T-helper 1 cell treated with Interleukin-12 subunit alpha and Interleukin-12 subunit beta and Interleukin-4 antibody, amounts not matched to agents 30 ng/mL and 1 ng/mL, for 36 hours (primary cell): Measurements from ENCODE around the gene SMAD6. TPM values are rescaled to one million over a fixed set of nuclear protein-coding genes. Genes with fewer than 3 reads are reported as not detected.

ENCODE experiments used
- intact Hi-C: fragments of 100-400 bp; cut with micrococcal nuclease; formaldehyde crosslinking; loops from one replicate; pipeline ENCODE4 v1.15.1; 2024
- total RNA-seq: library from RNA; stranded (reverse); gene quantifications from 2 replicates; pipeline ENCODE4 v1.2.3, GENCODE V29; 2022

Gene SMAD6
- total RNA-seq, 1 donor from 2014 or later = 0.37 TPM

- intact Hi-C loops = no loop called here
These were observed 84.9 kb downstream of the SMAD6 start for GRCh38 chr15:66786708-66787488.

- intact Hi-C loops = no loop called here
These were observed 85.4 kb downstream of the SMAD6 start for GRCh38 chr15:66787489-66787871.

GRCh38 chr15:66788024-66788423 lies 86.0 kb downstream of the SMAD6 start:
- intact Hi-C loops = no loop called here

DNA sequence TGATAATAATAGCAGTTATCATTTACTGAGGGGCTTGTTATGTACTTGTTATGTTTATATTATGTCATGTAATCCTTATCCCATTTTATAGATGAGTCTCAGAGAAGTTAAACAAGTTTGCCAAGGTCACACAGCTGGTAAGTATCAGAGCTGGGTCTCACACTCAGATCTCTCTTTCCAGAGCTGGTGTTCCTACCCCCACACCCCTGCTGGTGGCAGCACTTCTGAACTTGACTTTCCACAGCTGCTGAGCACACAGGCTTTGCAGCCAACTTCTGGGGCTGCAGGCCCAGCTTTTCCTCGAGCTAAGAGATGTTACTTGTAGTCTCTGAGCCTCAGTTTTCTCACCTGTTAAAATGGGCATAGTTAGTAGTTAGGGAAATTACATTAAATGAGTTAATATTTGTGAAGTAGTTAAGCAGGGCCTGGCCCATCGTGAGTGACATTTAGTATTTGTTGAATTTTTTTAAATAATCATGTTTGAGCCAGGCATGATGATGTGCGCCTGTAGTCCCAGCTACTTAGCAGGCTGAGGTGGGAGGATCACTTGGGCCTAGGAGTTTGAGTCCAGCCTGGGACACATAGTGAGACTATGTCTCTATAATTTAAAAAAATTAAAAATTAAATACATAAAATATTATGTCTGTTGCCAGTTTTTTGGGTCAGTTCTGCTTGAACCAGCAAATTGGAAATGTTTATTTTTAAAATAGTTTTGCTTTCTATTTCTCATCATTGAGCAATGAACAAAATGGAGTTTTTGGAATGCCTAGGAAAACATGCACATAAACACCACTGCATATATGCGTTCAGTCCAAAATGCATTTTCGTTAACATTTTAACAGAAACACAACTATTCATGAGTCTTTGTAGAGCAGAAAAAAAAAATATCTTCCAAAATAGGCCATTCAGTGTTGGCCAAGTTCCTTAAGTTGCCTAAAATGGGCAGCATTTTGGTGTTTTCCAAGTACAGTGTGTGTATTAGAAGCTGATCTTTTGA lies 87.3 kb downstream of the SMAD6 start:
- intact Hi-C loops = no loop called here

- intact Hi-C loops = no loop called here
These were observed 93.8 kb downstream of the SMAD6 start for GRCh38 chr15:66795851-66796250.

- intact Hi-C loops = no loop called here
These were observed 94.3 kb downstream of the SMAD6 start for GRCh38 chr15:66796343-66796742.

- intact Hi-C loops = no loop called here
These were observed 95.9 kb downstream of the SMAD6 start for GRCh38 chr15:66797921-66798320.

- intact Hi-C loops = no loop called here
These were observed 96.5 kb downstream of the SMAD6 start for GRCh38 chr15:66798426-66799061.

DNA sequence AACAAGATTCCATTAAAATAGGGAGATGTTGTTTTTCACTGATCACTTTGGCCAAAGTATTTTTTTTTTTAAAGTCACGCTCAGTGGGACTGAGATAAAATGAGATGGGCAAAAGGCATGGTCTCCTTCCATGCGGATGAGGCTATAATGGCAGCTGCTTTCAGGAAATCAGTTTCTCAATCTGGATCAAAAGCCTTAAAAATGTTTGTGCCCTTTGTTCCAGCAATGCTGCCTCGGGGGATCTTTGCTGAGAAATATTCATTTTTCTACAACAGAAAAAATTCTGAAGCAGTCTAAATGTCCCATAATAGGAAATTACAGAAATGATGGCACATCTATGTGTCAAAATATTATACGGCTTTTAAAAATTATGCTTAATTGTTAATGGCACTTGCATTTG lies 97.2 kb downstream of the SMAD6 start:
- intact Hi-C loops = no loop called here

GRCh38 chr15:66800584-66801235 lies 98.7 kb downstream of the SMAD6 start:
- intact Hi-C loops = no loop called here

GRCh38 chr15:66801266-66801665 lies 99.2 kb downstream of the SMAD6 start:
- intact Hi-C loops = no loop called here

DNA sequence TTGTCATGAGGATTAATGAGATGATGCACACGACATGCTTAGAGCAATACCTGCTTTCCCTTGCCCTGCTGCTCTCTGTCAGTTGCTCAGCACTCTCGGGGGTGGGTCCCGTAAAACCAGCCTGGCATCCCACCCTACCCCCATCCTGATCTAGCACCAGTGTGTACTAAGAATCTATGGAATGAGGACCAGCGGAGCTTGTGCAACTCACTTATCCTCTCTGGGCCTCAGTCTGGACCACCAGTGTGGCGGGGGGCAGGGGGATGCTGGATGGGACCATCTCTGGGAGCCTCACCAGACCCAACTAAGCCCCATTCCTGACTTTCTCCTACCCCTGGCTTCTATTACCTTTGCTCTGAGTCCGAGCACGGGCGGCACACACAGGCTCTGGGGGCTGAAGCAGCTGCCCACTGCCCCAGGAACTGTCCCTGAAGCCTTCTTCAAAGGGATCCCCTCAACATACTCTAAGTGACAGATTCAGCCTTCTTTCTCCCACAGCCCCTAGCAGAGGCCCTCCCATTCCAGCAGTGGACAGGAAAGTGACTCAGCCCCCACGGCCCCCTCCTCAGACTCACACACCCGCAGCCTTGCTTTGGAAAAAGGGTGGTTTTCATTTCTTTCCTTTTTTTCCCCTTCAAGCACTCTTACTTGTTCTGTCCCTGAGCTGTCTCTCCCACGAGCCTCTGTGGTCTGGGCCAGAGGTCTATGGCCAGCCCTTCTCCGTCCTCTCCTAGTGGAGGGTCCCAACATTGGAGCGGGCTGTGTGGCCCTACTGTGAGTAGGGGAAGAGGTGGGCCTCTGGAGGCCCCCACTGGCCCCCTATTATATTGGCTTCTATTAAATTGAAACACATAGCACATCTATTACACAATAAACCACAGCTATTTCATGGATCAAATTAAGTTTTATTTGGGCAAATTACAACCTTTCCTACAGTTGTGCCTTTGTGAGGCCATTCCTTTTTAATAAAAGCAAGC lies 100.3 kb downstream of the SMAD6 start:
- intact Hi-C loops = no loop called here

- intact Hi-C loops = no loop called here
These were observed 101.2 kb downstream of the SMAD6 start for GRCh38 chr15:66803182-66803729.

- intact Hi-C loops = no loop called here
These were observed 101.7 kb downstream of the SMAD6 start for GRCh38 chr15:66803749-66804148.

DNA sequence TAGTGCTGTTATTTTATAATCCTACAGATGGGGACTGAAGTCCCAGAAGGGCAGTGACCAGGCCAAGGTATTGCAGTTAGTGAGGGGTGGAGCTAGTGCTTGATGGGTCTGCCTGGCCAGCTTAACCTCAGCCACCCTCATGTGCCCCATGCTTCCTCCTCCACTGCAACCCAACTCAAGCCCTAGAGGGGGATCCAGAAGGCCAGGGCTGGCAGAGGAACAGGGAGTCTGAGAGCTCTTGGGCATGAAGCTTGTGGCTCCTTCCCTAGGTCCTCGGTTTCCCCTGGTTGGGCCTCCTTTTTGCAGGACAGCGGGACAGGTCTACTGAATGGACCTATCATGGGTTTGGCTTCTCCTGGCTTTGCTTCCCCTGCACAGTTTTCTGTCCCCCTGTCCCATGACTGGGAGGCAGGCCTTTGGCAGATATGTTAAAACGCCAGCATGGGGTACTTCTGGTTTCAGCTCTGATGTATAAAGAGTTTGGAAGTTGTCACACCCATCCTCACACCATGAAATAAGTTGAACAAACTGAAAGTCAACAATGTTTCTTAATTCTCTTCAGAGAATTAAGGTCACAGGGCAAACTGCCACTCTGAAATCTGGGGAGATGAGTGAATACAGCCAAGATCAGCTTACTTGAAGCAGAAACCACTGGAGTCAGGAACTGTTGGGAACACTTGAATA lies 103.3 kb downstream of the SMAD6 start:
- intact Hi-C loops = no loop called here

DNA sequence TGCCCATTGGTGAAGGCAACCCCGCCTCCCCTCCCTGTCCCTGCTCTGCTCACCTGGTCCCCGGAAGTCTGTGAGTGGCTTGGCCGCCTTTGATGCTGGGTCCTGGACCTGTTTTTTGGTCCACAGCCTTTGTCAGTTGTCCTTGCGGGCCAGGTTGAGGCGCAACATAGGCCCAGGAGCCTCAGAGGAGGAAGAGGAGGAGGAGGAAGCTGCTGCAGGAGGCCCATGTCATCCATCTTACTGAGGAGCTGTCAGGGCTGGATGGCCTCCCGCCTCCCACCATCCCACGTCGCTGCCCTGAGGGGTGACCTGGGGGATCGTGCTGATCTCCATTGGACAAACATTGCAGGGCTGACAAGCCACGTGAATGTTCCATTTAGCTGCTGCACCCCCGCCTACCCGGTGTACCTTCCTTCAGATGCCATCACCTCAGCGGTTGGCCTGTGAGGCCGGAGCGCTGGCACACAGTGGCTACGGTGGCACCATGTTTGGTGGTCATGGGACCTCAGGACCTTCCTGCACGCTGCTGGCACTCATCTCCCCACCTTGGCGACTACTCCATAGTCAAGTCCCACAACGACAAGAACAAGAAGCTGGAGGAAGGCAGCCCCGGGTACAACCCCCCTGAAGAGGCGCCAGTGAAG lies 106.3 kb downstream of the SMAD6 start:
- intact Hi-C loops = no loop called here

DNA sequence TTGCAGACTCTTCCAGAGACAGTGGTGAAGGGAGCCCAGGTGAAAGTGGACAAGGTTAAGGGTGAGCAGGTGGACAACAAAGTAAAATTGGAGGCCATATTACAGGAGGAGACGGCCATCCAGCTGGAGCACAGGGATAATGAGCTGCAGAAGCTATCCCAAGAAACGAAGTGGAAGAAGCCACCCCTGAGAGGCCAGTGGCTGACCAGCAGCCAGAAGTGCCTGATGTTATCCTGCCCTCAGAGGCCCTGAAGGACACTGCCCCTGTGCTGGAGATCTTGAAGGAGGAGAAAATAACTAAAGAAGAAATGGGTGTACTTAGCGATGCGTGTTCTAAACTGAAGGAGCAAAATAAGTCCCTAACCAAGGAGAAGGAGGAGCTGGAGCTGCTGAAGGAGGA lies 107.6 kb downstream of the SMAD6 start:
- intact Hi-C loops = no loop called here

- intact Hi-C loops = no loop called here
These were observed 113.3 kb downstream of the SMAD6 start for GRCh38 chr15:66815318-66815717.

DNA sequence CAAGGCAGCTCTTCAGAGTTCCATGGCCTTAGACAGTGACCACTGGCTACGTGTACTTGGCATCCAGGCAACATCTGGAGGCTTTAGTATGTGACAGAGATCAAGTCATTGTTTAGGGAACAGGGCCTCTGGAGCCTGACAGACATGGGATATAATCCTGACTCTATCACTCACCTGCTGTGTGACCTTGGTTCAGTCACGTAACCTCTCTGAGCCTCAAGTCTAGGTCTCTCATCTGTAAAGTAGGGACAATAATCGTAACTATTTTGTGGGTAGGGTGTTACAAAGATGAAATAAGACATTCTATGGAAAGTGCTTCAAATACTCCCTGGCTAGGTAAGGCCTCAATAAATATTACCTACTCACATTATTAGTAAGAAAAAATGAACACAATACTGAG lies 114.2 kb downstream of the SMAD6 start:
- intact Hi-C loops = no loop called here
